Epithelial cell of esophagus (primary cell): ENCODE data around the gene KDM5A.
"Not testable (repeated sequence)": the region's sequence is repeated elsewhere in the genome, so short reads cannot be mapped to it uniquely, and the experiment has no call there.

Experiments
- DNase-seq: peaks from one replicate; pipeline ENCODE4 v3.0.0; 2010; ENCODE audit warnings: low read depth
- H3K4me3 ChIP-seq: 2 replicates; pipeline ENCODE4 v1.5.1; 2011; ENCODE audit warnings: mild to moderate bottlenecking, low read length, control low read depth
- TF ChIP-seq, protein P1 (sequence below): IDR thresholded peaks from 2 replicates; pipeline ENCODE4 v1.5.1; 2011; ENCODE audit warnings: low read depth, mild to moderate bottlenecking, low read length, control low read depth, inconsistent platforms; ENCODE audit not compliant: insufficient read depth; ENCODE audit errors: missing control alignments

KDM5A gene

GRCh38 chr12:389142-390096 is at the start of gene KDM5A:
Gene KDM5A, minus strand, starts transcription at chr12:389320. Its CDS starts 229 bp downstream, at chr12:389091.
- TF ChIP-seq, protein P1, sequence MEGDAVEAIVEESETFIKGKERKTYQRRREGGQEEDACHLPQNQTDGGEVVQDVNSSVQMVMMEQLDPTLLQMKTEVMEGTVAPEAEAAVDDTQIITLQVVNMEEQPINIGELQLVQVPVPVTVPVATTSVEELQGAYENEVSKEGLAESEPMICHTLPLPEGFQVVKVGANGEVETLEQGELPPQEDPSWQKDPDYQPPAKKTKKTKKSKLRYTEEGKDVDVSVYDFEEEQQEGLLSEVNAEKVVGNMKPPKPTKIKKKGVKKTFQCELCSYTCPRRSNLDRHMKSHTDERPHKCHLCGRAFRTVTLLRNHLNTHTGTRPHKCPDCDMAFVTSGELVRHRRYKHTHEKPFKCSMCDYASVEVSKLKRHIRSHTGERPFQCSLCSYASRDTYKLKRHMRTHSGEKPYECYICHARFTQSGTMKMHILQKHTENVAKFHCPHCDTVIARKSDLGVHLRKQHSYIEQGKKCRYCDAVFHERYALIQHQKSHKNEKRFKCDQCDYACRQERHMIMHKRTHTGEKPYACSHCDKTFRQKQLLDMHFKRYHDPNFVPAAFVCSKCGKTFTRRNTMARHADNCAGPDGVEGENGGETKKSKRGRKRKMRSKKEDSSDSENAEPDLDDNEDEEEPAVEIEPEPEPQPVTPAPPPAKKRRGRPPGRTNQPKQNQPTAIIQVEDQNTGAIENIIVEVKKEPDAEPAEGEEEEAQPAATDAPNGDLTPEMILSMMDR, result no peak
- DNase-seq, result peak; percentile 93
- peak within 1 kb of the TSS; percentile 96 for H3K4me3 ChIP-seq

GRCh38 chr12:435737-436136 is 46.6 kb upstream of the KDM5A start:
- not testable (repeated sequence) for DNase-seq

DNA sequence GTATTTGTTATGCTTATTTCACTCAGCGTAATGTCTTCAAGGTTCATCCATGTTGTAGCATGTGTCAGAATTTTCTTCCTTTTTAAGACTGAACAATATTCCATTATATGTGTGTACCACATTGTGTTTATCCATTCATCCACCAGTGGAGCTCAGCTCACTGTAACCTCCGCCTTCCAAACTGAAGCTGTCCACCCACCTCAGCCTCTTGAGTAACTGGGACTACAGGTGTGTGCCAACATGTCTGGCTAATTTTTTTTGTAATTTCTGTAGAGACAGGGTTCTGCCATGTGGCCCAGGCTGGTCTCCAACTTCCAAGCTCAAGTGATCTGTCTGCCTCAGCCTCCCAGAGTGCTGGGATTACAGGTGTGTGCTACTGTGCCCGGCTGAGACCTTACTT is 33.4 kb upstream of the KDM5A start:
- DNase-seq, result no peak
- H3K4me3 ChIP-seq, result no peak overlapping the region
- TF ChIP-seq, protein P1, result no peak

More at GRCh38 chr12:435737-436136, 46.6 kb upstream of the KDM5A start:
- not testable (repeated sequence) for H3K4me3 ChIP-seq

DNA sequence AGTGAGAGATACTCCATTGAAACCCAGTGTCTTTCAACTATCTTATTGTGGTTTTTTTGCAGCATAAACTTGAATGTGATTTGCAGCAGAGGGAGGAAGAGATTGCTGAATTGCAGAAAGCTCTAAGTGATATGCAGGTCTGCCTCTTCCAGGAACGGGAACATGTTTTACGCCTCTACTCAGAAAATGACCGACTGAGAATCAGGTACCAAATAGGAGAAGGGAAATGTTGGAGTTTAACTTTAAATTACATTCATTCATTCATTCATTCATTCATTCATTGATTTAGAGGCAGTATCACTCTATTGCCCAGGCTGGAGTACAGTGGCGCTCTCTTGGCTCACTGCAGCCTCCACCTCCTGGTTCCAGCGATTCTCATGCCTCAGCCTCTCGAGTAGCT is 29.3 kb upstream of the KDM5A start:
- DNase-seq, result no peak
- TF ChIP-seq, protein P1, result no peak
- no peak overlapping the region for H3K4me3 ChIP-seq

GRCh38 chr12:414859-415258 is 25.7 kb upstream of the KDM5A start:
- no peak for DNase-seq
- TF ChIP-seq, protein P1, result no peak
- H3K4me3 ChIP-seq, result no peak overlapping the region

- peak overlapping the region; percentile 94 for H3K4me3 ChIP-seq
- TF ChIP-seq, protein P1, result peak; percentile 52
- DNase-seq, result peak; percentile 53
These were observed 12.9 kb upstream of the KDM5A start for GRCh38 chr12:402029-402389.

GRCh38 chr12:401235-402028 is 12.3 kb upstream of the KDM5A start, which contains the start of gene CCDC77:
Gene CCDC77, plus strand, starts transcription at chr12:401644. Its CDS starts 7,740 bp downstream, at chr12:409384.
- DNase-seq, result peak; percentile 93
- TF ChIP-seq, protein P1, result peak; percentile 32
- peak within 1 kb of the TSS; percentile 94 for H3K4me3 ChIP-seq
